CD4-positive, alpha-beta T cell treated with Interleukin-17A for 4 hours (primary cell): ENCODE data around the gene VPS35.

Source experiments
- DNase-seq: peaks from one replicate; pipeline ENCODE4 v3.0.0-alpha.2; 2020; ENCODE audit warnings: mixed read lengths

Gene VPS35

GRCh38 chr16:46688654-46689364 lies at the start of gene VPS35:
TSS of gene VPS35 (minus strand) at chr16:46689178. CDS start at chr16:46689133, 45 bp downstream.
- peak; percentile 100 for DNase-seq

- DNase-seq: no peak
Measured at GRCh38 chr16:46737621-46738214, 48.7 kb upstream of the VPS35 start.

GRCh38 chr16:46736695-46737094 lies 47.7 kb upstream of the VPS35 start:
- DNase-seq: no peak

- no peak for DNase-seq
Measured at GRCh38 chr16:46733319-46733830, 44.4 kb upstream of the VPS35 start.

GRCh38 chr16:46732561-46732960 lies 43.6 kb upstream of the VPS35 start:
- DNase-seq: no peak

GRCh38 chr16:46731691-46732555 lies 42.9 kb upstream of the VPS35 start:
- no peak for DNase-seq

- no peak for DNase-seq
Measured at GRCh38 chr16:46730801-46731690, 42.1 kb upstream of the VPS35 start.

- DNase-seq: no peak
Measured at GRCh38 chr16:46730126-46730525, 41.1 kb upstream of the VPS35 start.

- DNase-seq: no peak
Measured at GRCh38 chr16:46729326-46729995, 40.5 kb upstream of the VPS35 start.

- no peak for DNase-seq
Measured at GRCh38 chr16:46728806-46729205, 39.8 kb upstream of the VPS35 start.

GRCh38 chr16:46727630-46728029 lies 38.7 kb upstream of the VPS35 start:
- DNase-seq: no peak

GRCh38 chr16:46727184-46727583 lies 38.2 kb upstream of the VPS35 start:
- DNase-seq: no peak

GRCh38 chr16:46721885-46722284 lies 32.9 kb upstream of the VPS35 start:
- no peak for DNase-seq

GRCh38 chr16:46720619-46721018 lies 31.6 kb upstream of the VPS35 start:
- no peak for DNase-seq

- DNase-seq: no peak
Measured at GRCh38 chr16:46719528-46719927, 30.6 kb upstream of the VPS35 start.

GRCh38 chr16:46718214-46718613 lies 29.2 kb upstream of the VPS35 start:
- DNase-seq: no peak

- no peak for DNase-seq
Measured at GRCh38 chr16:46717692-46718091, 28.7 kb upstream of the VPS35 start.

- DNase-seq: no peak
Measured at GRCh38 chr16:46715769-46716305, 26.9 kb upstream of the VPS35 start.

GRCh38 chr16:46714797-46715591 lies 26.0 kb upstream of the VPS35 start:
- no peak for DNase-seq

- DNase-seq: no peak
Measured at GRCh38 chr16:46713634-46714033, 24.7 kb upstream of the VPS35 start.

GRCh38 chr16:46712911-46713310 lies 23.9 kb upstream of the VPS35 start:
- no peak for DNase-seq
